HEK293T (cell line): Measurements from ENCODE around the gene PRMT3.
"Not testable (repeated sequence)": the region's sequence is repeated elsewhere in the genome, so short reads cannot be mapped to it uniquely, and the experiment has no call there.

ENCODE experiments used
- CTCF ChIA-PET: fragments of 350-600 bp; formaldehyde crosslinking; extraction: SDS; loops from one replicate; lab custom pipeline; 2021; ENCODE audit warnings: antibody characterized with exemption, inconsistent platforms; lab: Yijun Ruan, JAX
- POLR2A ChIA-PET: fragments of 350-600 bp; formaldehyde crosslinking; extraction: SDS; loops from one replicate; lab custom pipeline; 2020; ENCODE audit warnings: antibody characterized with exemption, inconsistent platforms; lab: Yijun Ruan, JAX
- DNase-seq: peaks from one replicate; pipeline ENCODE4 v3.0.0; 2012; ENCODE audit warnings: mixed read lengths; ENCODE audit errors: extremely low spot score
- ARNT ChIP-seq: fragments of 450-650 bp; IDR thresholded peaks from 2 replicates; pipeline ENCODE4 v1.6.1; 2017; ENCODE audit warnings: mild to moderate bottlenecking
- BHLHE40 ChIP-seq: fragments of 450-650 bp; IDR thresholded peaks from 2 replicates; pipeline ENCODE4 v1.6.1; 2016; ENCODE audit warnings: mild to moderate bottlenecking, moderate library complexity, borderline replicate concordance
- CTBP1 ChIP-seq: fragments of 450-650 bp; IDR thresholded peaks from 2 replicates; pipeline ENCODE4 v1.6.1; 2016; ENCODE audit warnings: borderline replicate concordance
- ELF4 ChIP-seq: fragments of 450-650 bp; IDR thresholded peaks from 2 replicates; pipeline ENCODE4 v1.6.1; 2017; ENCODE audit warnings: antibody characterized with exemption
- FOXA1 ChIP-seq: fragments of 450-650 bp; IDR thresholded peaks from 2 replicates; pipeline ENCODE4 v1.6.1; 2016; ENCODE audit warnings: mild to moderate bottlenecking
- FOXK2 ChIP-seq: fragments of 450-650 bp; IDR thresholded peaks from 2 replicates; pipeline ENCODE4 v1.6.1; 2016; ENCODE audit warnings: mild to moderate bottlenecking
- FOXM1 ChIP-seq: fragments of 450-650 bp; IDR thresholded peaks from 2 replicates; pipeline ENCODE4 v1.6.1; 2017; ENCODE audit warnings: mild to moderate bottlenecking, borderline replicate concordance
- HDGF ChIP-seq: fragments of 450-650 bp; IDR thresholded peaks from 2 replicates; pipeline ENCODE4 v1.6.1; 2017; ENCODE audit warnings: antibody characterized with exemption, borderline replicate concordance
- L3MBTL2 ChIP-seq: fragments of 450-650 bp; conservative IDR thresholded peaks from 2 replicates; pipeline ENCODE4 v1.6.1; 2016; ENCODE audit warnings: mild to moderate bottlenecking
- LEF1 ChIP-seq: fragments of 450-650 bp; IDR thresholded peaks from 2 replicates; pipeline ENCODE4 v1.6.1; 2017; ENCODE audit warnings: mild to moderate bottlenecking, borderline replicate concordance
- NFRKB ChIP-seq: fragments of 450-650 bp; IDR thresholded peaks from 2 replicates; pipeline ENCODE4 v1.6.1; 2016; ENCODE audit warnings: mild to moderate bottlenecking, moderate library complexity
- SP1 ChIP-seq: fragments of 450-650 bp; IDR thresholded peaks from 2 replicates; pipeline ENCODE4 v1.6.1; 2017
- SUZ12 ChIP-seq: fragments of 450-650 bp; IDR thresholded peaks from 2 replicates; pipeline ENCODE4 v1.6.1; 2016; ENCODE audit warnings: mild to moderate bottlenecking
- TARDBP ChIP-seq: fragments of 450-650 bp; IDR thresholded peaks from 2 replicates; pipeline ENCODE4 v1.6.1; 2016
- ZNF384 ChIP-seq: fragments of 450-650 bp; IDR thresholded peaks from 2 replicates; pipeline ENCODE4 v1.6.1; 2016
- TF ChIP-seq, protein P1 (sequence below): fragments of 450-650 bp; IDR thresholded peaks from 2 replicates; pipeline ENCODE4 v1.6.1; 2016

PRMT3 gene

DNA sequence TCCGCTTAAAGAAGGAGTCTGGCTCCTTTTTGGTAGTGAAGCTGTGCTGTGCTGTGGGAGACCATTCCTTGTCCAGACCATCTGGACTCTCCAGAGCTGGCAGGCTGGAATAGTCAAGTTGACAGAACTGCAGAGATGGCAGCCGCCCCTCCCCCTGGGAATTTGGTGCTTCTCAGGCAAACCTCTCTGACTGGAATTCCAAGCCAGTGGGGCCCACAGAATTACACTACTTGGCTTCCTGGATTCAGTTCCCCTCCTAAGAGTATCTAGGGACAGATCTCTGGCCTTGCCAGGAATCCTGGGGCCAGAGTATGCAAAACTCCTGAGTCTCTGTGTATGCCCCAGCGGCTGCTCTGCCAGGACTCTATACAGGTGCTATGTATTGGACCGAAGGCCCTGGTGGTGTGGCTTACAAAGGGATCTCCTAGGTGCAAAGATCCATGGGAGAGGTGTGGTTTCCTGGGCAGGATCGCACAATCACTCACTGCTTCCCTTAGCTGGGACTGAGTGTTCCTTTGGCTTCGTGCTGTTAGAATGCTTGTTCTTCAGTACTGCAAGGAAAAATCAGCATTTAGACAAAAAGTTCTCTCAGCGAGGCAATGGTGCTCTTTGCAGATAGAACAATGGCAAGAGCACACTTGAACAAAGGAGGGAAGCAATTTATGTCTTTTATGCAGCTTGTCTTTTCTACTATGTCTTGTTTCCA is 86.8 kb downstream of the PRMT3 start:
- CTCF ChIA-PET = no interaction called here
- no peak for DNase-seq
- POLR2A ChIA-PET = no interaction called here
- TF ChIP-seq TARDBP (no peak), L3MBTL2 (no peak)

GRCh38 chr11:20474882-20475517 is 87.5 kb downstream of the PRMT3 start:
- no peak for TF ChIP-seq SUZ12
- no peak for TF ChIP-seq ARNT
- POLR2A ChIA-PET = no interaction called here
- no peak for DNase-seq
- CTCF ChIA-PET = no interaction called here

DNA sequence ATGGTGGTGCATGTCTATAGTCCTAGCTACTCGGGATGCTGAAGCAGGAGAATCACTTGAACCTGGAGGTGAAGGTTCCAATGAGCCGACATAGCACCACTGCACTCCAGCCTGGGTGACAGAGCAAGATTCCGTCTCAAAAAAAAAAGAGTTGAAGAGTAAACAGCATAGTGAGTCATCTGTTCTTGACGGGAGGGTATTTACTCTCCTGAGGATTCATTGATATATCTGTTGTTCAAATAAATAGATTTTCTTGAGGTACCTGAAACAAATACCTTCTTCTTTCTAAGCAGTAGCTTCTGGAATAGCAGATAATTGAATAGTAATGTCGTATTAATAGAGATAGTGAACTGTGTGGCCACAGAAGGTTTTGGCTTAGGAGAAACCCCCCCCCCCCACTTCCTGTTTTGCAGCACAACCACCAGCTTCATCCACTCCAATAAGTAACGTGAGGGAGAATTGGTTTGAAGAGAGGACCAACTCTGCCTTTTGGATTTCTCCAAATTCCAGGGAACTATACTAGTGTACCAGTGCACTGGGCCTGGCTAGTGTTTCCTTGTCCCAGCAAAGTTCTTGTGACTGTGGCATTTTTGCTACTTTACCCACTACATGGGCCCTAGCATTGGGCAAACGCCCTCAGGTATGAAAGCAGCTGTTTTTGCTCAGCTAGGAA is 90.0 kb downstream of the PRMT3 start:
- CTCF ChIA-PET = interaction anchor here (1.0 kb wide), 1 partner anchor 9 kb away, joined by 3 read pairs; no protein-coding TSS in a partner anchor
- POLR2A ChIA-PET = no interaction called here
- no peak for TF ChIP-seq ARNT
- TF ChIP-seq SP1 = no peak
- no peak for TF ChIP-seq FOXA1
- TF ChIP-seq, protein P1, sequence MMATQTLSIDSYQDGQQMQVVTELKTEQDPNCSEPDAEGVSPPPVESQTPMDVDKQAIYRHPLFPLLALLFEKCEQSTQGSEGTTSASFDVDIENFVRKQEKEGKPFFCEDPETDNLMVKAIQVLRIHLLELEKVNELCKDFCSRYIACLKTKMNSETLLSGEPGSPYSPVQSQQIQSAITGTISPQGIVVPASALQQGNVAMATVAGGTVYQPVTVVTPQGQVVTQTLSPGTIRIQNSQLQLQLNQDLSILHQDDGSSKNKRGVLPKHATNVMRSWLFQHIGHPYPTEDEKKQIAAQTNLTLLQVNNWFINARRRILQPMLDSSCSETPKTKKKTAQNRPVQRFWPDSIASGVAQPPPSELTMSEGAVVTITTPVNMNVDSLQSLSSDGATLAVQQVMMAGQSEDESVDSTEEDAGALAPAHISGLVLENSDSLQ = no peak
- no peak for TF ChIP-seq BHLHE40
- TF ChIP-seq ELF4 = no peak
- no peak for TF ChIP-seq HDGF
- no peak for TF ChIP-seq SUZ12
- no peak for TF ChIP-seq NFRKB
- no peak for TF ChIP-seq TARDBP
- TF ChIP-seq LEF1 = no peak
- TF ChIP-seq FOXM1 = no peak
- no peak for TF ChIP-seq ZNF384
- no peak for TF ChIP-seq L3MBTL2
- TF ChIP-seq CTBP1 = no peak
- TF ChIP-seq FOXK2 = no peak
- no peak for DNase-seq

DNA sequence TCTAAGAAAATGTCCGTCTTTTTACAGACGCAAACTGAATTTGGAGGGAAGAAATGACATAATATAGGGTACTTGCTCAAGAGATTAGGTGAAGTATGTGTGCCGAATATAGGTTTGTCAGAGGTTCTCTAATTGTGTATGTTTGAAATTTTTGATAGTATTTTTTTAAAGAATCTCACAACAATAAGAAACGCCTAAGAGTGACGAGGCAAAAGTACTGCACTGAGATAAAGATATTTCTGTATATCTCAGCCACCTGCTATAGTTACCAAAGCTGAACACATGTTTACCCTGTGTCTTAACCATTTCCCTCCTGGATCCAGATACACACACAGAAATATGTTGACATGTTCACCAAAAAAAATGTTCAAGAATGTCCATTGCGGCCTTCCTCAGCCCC is 92.0 kb downstream of the PRMT3 start:
- no peak for DNase-seq
- ChIA-PET CTCF (no interaction called here), POLR2A (no interaction called here)
- no peak for TF ChIP-seq FOXK2
- no peak for TF ChIP-seq HDGF
- TF ChIP-seq ZNF384 = no peak
- TF ChIP-seq LEF1 = no peak
- TF ChIP-seq NFRKB = no peak
- no peak for TF ChIP-seq FOXA1
- TF ChIP-seq, protein P1 = no peak
- TF ChIP-seq ARNT = no peak
- TF ChIP-seq CTBP1 = no peak
- TF ChIP-seq FOXM1 = no peak
- no peak for TF ChIP-seq TARDBP
- TF ChIP-seq L3MBTL2 = no peak
- TF ChIP-seq ELF4 = no peak
- TF ChIP-seq SP1 = no peak
- TF ChIP-seq BHLHE40 = no peak
- no peak for TF ChIP-seq SUZ12

GRCh38 chr11:20483931-20484330 is 96.4 kb downstream of the PRMT3 start:
- no peak for DNase-seq
- TF ChIP-seq NFRKB (no peak), BHLHE40 (no peak), ZNF384 (no peak), ARNT (no peak), L3MBTL2 (no peak), LEF1 (no peak), CTBP1 (no peak), SP1 (no peak), FOXM1 (no peak), FOXK2 (no peak), HDGF (no peak), SUZ12 (no peak), FOXA1 (no peak), ELF4 (no peak)
- TF ChIP-seq, protein P1 = no peak
- ChIA-PET CTCF (no interaction called here), POLR2A (no interaction called here)

GRCh38 chr11:20484416-20484815 is 96.9 kb downstream of the PRMT3 start:
- DNase-seq, POLR2A ChIA-PET, CTCF ChIA-PET: not testable (repeated sequence)
